ENCODE data around the gene PLAC1.

- TF ChIP-seq CTCF (IDR thresholded peaks at IDR 0.05; ENCODE audit: poor library complexity), result no peak
- no peak for TF ChIP-seq EZH2 (IDR thresholded peaks at IDR 0.05; ENCODE audit: borderline replicate concordance)
Observed at GRCh38 chrX:134695999-134696398, 37.7 kb upstream of the PLAC1 start.
